ENCODE measurements around the gene ZFPL1.

GRCh38 chr11:65047581-65048422, 36.2 kb upstream of the ZFPL1 start:
- no peak for TF ChIP-seq POLR2A (IDR thresholded peaks at IDR 0.05; ENCODE audit: low read depth, low read length)
- no peak for TF ChIP-seq POLR2AphosphoS5 (IDR thresholded peaks at IDR 0.05; ENCODE audit: low read depth, low read length)
